Retinal pigment epithelial cell (primary cell): ENCODE measurements around the gene REM2.

Experiments
- DNase-seq: peaks from one replicate; pipeline ENCODE4 v3.0.0-alpha.2; 2010; ENCODE audit warnings: low read depth
- H3K4me3 ChIP-seq: 2 replicates; pipeline ENCODE4 v1.5.1; 2011; ENCODE audit warnings: mild to moderate bottlenecking, low read length, control low read depth, moderate library complexity
- CTCF ChIP-seq: conservative IDR thresholded peaks from 2 replicates; pipeline ENCODE4 v1.5.1; 2011; ENCODE audit warnings: low read depth, low read length, control low read depth, inconsistent platforms

Gene REM2

GRCh38 chr14:22861651-22862050, 21.4 kb upstream of the REM2 start:
- no peak for TF ChIP-seq CTCF
- no peak overlapping the region for H3K4me3 ChIP-seq
- no peak for DNase-seq

- no peak for TF ChIP-seq CTCF
- no peak for DNase-seq
- H3K4me3 ChIP-seq = no peak overlapping the region
These were observed 18.0 kb upstream of the REM2 start for GRCh38 chr14:22864979-22865378.

- TF ChIP-seq CTCF = peak; percentile 33
- DNase-seq = no peak
- H3K4me3 ChIP-seq = no peak overlapping the region
These were observed 17.3 kb upstream of the REM2 start for GRCh38 chr14:22865424-22866405.

GRCh38 chr14:22866874-22867273, 16.1 kb upstream of the REM2 start:
- H3K4me3 ChIP-seq = no peak overlapping the region
- no peak for DNase-seq
- TF ChIP-seq CTCF = no peak

GRCh38 chr14:22870811-22871223, 12.2 kb upstream of the REM2 start:
- H3K4me3 ChIP-seq = peak overlapping the region; percentile 85
- DNase-seq = no peak
- TF ChIP-seq CTCF = no peak

- no peak for TF ChIP-seq CTCF
- peak within 1 kb of the TSS; percentile 85 for H3K4me3 ChIP-seq
- peak; percentile 66 for DNase-seq
These were observed 11.6 kb upstream of the REM2 start, which contains the start of gene LRP10 for GRCh38 chr14:22871224-22872032. LRP10 (plus strand) TSS chr14:22871740; CDS start chr14:22872304, 564 bp downstream.
